HG03103 (cell line): ENCODE measurements around the gene ELSPBP1.
"Not testable (repeated sequence)": the region's sequence is repeated elsewhere in the genome, so short reads cannot be mapped to it uniquely, and the experiment has no call there.

Experiments
- ATAC-seq: cut with Tn5 transposase; IDR thresholded peaks from one replicate; pipeline ENCODE4 v1.9.1; 2021; ENCODE audit warnings: low read depth; ENCODE audit not compliant: unreplicated experiment

Gene ELSPBP1

DNA sequence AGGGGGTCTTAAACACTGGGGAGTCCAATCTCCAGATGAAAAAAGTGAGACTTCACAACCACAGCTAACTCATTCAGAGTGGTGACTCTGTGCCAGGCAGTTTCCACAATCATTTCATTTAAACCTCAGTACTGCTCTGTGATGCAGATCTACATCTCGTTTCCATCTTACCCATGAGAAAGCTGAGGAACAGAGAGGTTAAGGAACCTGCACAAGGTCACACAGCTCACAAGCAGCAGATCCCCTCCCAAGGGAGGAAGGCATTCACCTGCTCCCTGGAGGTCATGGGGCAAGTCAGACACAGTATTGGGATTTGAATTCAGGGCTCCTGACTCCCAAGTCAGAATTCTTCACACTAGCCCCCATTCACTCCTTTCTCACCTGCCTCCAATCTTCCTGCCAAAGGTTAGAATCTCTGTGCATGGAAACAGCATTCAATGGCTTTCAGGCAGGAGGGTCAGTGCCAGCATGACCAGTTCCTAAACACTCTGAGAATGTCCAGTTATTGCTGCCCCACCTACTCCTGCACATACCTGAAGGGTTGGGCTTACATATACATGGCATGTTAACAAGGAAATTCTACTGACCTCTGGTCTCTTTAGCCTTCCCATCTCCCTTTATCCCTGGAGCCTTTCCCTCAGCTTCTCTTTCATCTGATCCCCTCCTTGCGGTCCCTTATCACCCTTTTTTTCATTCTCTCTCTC, 47.6 kb downstream of the ELSPBP1 start:
- no peak for ATAC-seq

- no peak for ATAC-seq
These were observed 49.3 kb downstream of the ELSPBP1 start, which contains the start of gene CABP5 for GRCh38 chr19:48043675-48044258. Gene CABP5 (minus strand): TSS chr19:48044079. CDS start chr19:48043922, 157 bp downstream.

DNA sequence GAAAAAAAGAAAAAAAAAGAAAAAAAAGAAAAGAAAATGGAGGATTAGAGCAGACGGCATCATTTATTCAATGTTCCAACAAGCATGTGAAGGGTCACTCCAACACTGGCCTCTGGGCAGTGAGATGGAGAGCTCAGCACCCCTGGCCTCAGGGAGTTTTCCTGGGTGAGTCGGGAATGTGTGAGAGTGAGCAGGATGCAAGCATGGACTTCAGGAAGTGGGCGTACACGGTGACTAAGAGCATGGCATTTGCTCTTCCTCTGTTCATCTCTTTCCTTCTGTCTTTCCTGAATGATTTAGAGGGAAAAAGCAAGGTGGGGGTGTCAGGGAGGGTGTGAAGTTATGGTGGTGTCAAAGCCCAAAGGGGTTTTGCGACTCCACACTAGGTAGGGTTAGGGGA, 50.1 kb downstream of the ELSPBP1 start:
- ATAC-seq, result no peak

GRCh38 chr19:48051335-48052033, 57.1 kb downstream of the ELSPBP1 start:
- no peak for ATAC-seq

DNA sequence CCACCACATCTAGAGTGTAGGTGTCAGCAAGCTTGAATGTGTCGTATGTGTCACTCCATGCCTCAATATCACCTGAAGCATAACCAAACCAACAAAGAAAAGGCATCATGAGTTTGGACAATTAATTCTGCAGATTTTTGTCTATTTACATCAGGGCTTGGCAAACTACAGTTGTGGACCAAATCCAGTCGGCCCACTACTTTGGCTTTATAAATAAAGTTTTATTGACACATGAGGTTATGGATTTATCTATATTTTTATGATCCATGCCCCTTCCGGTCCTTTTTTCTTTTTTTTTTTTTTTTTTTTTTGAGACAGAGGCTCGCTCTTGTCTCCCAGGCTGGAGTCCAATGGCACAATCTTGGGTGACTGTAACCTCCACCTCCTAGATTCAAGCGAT, 58.6 kb downstream of the ELSPBP1 start:
- no peak for ATAC-seq

DNA sequence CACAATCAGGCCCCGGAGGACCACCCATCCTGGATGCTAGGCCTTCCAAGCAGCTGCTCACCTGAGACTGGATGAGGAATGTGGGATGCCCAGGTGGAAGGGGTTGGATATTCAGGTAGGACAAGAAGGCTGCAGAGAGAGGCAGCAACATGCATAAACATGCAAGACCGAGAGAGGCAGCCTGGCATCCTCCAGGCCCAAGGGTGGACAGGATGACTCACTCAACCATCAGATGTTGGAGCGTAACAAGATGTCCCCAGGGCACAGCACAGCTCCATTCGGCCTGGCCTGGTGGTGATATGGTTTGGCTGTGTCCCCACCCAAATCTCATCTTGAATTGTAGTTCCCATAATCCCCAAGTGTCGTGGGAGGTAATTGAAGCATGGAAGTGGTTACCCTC, 59.4 kb downstream of the ELSPBP1 start:
- no peak for ATAC-seq

DNA sequence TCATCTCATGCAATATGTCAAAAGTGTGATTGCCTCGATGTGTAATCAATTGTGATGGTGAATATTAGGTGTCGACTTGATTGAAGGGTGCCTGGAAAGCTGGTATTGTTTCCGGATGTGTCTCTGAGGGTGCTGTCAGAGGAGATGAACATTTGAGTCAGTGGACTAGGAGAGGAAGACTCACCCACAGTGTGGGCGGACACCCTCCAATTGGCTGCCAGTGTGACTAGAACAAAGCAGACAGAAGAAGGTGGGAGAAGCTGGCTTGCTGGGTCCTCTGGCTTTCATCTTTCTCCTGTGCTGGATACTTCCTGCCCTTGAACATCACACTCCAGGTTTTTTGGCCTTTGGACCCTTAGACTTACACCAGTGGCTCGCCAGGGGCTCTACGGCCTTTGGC, 64.9 kb downstream of the ELSPBP1 start:
- ATAC-seq, result no peak

DNA sequence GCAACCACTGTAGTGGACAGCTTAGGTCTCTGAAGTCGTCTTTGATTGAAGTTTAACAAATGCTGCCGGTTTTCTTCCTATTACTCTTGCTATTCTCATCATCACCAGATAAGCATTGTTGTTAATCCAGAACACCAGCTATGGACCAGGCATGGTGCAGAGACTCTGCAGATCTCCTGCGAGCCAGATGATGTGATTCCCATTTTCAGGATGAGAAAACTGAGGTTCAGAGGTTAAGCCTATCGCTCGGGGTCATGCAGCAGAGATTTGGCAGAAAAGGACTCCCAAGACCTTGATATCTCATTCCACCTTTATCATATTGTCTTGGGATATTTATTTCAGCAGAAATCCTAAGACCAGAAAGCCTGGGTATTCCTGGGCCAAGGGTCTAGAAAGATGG, 65.9 kb downstream of the ELSPBP1 start:
- ATAC-seq, result no peak

- ATAC-seq, result no peak
These were observed 67.2 kb downstream of the ELSPBP1 start for GRCh38 chr19:48061401-48062344.

DNA sequence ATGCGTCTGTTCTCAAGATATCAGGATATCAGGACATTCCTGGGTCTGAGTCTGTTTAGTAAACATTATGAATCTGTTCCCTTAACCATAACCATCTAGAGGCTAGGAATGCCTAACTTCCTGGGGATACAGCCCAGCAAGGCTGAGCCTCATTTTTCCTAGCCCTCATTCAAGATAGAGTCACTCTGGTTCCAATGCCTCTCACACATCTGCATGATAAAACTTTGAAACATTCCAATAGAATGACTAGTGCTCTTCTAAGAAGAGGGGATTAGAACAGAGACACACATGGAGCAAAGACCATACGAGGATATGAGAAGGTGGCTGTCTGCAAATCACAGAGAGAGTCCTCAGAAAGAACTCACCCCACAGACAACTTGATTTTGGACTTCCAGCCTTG, 70.1 kb downstream of the ELSPBP1 start:
- ATAC-seq, result no peak

- no peak for ATAC-seq
These were observed 75.0 kb downstream of the ELSPBP1 start for GRCh38 chr19:48069435-48069834.

DNA sequence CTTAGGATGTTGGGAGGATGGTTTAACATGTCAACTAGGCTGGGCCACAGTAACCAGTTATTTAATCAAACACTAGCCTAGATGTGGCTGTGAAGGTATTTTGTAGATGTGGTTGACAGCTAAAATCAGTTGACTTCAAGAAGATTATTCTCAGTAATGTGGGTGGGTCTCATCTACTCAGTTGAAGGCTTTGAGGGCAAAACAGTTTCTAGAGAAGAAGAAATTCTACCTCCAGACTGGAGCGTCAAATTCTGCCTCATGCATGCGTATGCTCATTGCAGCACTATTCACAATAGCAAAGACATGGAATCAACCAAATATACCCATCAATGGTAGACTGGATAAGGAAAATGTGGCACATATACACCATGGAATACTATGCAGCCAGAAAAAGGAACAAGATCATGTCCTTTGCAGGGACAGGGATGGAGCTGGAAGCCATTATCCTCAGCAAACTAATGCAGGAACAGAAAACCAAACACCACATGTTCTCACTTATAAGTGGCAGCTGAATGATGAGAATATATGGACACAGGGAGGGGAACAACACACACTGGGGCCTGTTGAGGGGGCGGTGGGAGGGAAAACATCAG, 75.8 kb downstream of the ELSPBP1 start:
- ATAC-seq, result not testable (repeated sequence)
